C4-2B (cell line): ENCODE measurements around the gene TBC1D22B.

Experiments used
- ZFX ChIP-seq: fragments of 450-650 bp; IDR thresholded peaks from 2 replicates; pipeline ENCODE4 v1.6.1; 2017
- TF ChIP-seq, protein P1 (sequence below): fragments of 450-650 bp; conservative IDR thresholded peaks from 2 replicates; pipeline ENCODE4 v1.5.1; 2017; ENCODE audit warnings: mild to moderate bottlenecking

- TF ChIP-seq, protein P1, sequence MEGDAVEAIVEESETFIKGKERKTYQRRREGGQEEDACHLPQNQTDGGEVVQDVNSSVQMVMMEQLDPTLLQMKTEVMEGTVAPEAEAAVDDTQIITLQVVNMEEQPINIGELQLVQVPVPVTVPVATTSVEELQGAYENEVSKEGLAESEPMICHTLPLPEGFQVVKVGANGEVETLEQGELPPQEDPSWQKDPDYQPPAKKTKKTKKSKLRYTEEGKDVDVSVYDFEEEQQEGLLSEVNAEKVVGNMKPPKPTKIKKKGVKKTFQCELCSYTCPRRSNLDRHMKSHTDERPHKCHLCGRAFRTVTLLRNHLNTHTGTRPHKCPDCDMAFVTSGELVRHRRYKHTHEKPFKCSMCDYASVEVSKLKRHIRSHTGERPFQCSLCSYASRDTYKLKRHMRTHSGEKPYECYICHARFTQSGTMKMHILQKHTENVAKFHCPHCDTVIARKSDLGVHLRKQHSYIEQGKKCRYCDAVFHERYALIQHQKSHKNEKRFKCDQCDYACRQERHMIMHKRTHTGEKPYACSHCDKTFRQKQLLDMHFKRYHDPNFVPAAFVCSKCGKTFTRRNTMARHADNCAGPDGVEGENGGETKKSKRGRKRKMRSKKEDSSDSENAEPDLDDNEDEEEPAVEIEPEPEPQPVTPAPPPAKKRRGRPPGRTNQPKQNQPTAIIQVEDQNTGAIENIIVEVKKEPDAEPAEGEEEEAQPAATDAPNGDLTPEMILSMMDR: no peak
- no peak for TF ChIP-seq ZFX
Measured at GRCh38 chr6:37309046-37309445, 51.5 kb downstream of the TBC1D22B start.
